Stromal cell of bone marrow (primary cell): ENCODE data around the gene NPEPL1.

Experiments used
- DNase-seq: peaks from one replicate; pipeline ENCODE4 v3.0.0-alpha.2; 2012; ENCODE audit warnings: low read depth

NPEPL1 gene

GRCh38 chr20:58700823-58701222 is 8.2 kb downstream of the NPEPL1 start:
- DNase-seq: no peak

GRCh38 chr20:58701431-58702160 is 9.0 kb downstream of the NPEPL1 start:
- DNase-seq: no peak

GRCh38 chr20:58702161-58702510 is 9.5 kb downstream of the NPEPL1 start:
- DNase-seq: no peak

GRCh38 chr20:58702859-58703648 is 10.5 kb downstream of the NPEPL1 start:
- no peak for DNase-seq

GRCh38 chr20:58703765-58704371 is 11.3 kb downstream of the NPEPL1 start:
- no peak for DNase-seq

- DNase-seq: no peak
Observed at GRCh38 chr20:58705208-58705926, 12.8 kb downstream of the NPEPL1 start.

GRCh38 chr20:58706150-58706892 is 13.7 kb downstream of the NPEPL1 start:
- no peak for DNase-seq

GRCh38 chr20:58706975-58707681 is 14.5 kb downstream of the NPEPL1 start:
- DNase-seq: no peak

- DNase-seq: no peak
Observed at GRCh38 chr20:58707770-58708169, 15.2 kb downstream of the NPEPL1 start.

GRCh38 chr20:58708246-58708931 is 15.8 kb downstream of the NPEPL1 start:
- no peak for DNase-seq

GRCh38 chr20:58709013-58709702 is 16.6 kb downstream of the NPEPL1 start:
- no peak for DNase-seq

GRCh38 chr20:58709703-58710039 is 17.1 kb downstream of the NPEPL1 start:
- DNase-seq: no peak

- no peak for DNase-seq
Observed at GRCh38 chr20:58710481-58711265, 18.1 kb downstream of the NPEPL1 start.

GRCh38 chr20:58711266-58712051 is 18.9 kb downstream of the NPEPL1 start:
- no peak for DNase-seq

GRCh38 chr20:58712151-58712791 is 19.7 kb downstream of the NPEPL1 start:
- DNase-seq: no peak

GRCh38 chr20:58712806-58713731 is 20.5 kb downstream of the NPEPL1 start:
- DNase-seq: no peak
